ENCODE results near the gene MSANTD2.
A peak's percentile ranks its signal among the peaks of the same experiment; 100 is the strongest.

- TF ChIP-seq CTCF (conservative IDR thresholded peaks at IDR 0.05) (peak; percentile 40), ZFX (IDR thresholded peaks at IDR 0.05) (no peak)
These were observed 21.9 kb downstream of the MSANTD2 start for GRCh38 chr11:124778281-124778680.
